ENCODE data around the gene SYTL3.

DNA sequence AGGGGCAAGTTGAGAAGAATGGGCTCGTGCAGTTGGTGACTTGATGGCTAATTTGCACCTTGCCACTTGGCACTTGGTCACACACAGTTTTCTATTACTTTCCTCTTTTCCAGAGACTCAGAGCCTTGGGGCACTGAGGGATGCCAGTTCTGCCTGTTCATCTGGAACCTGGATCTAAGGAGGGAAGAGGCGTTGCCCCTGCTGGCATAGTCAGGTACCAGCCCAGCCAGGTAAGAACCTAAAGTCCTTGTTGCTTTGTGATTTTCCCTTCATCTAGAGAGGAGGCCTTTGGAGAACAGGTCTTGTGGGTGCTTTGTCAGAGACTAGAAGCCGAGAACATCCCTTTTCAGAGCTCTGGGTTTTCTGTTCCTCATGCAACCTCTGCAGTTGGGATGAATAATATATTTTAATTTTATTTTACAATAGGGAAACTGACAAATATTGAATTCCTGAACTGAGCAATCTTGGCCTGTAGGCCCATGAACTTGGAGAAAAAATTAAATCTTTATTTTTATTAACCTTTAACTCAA lies 11.4 kb downstream of the SYTL3 start:
- TF ChIP-seq, protein P1, sequence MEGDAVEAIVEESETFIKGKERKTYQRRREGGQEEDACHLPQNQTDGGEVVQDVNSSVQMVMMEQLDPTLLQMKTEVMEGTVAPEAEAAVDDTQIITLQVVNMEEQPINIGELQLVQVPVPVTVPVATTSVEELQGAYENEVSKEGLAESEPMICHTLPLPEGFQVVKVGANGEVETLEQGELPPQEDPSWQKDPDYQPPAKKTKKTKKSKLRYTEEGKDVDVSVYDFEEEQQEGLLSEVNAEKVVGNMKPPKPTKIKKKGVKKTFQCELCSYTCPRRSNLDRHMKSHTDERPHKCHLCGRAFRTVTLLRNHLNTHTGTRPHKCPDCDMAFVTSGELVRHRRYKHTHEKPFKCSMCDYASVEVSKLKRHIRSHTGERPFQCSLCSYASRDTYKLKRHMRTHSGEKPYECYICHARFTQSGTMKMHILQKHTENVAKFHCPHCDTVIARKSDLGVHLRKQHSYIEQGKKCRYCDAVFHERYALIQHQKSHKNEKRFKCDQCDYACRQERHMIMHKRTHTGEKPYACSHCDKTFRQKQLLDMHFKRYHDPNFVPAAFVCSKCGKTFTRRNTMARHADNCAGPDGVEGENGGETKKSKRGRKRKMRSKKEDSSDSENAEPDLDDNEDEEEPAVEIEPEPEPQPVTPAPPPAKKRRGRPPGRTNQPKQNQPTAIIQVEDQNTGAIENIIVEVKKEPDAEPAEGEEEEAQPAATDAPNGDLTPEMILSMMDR (IDR thresholded peaks at IDR 0.05 in 8 of 11, conservative IDR thresholded peaks at IDR 0.05 in 3 of 11), result no peak
- TF ChIP-seq POLR2AphosphoS5 (IDR thresholded peaks at IDR 0.05), result no peak

All from spleen (tissue), 7 donors.